ENCODE measurements around the gene IER2. TPM values are rescaled to one million over a fixed set of nuclear protein-coding genes. Genes with fewer than 3 reads are reported as not detected.
"Not testable (repeated sequence)": the region's sequence is repeated elsewhere in the genome, so short reads cannot be mapped to it uniquely, and the experiment has no call there.

The IER2 gene
- total and polyA plus RNA-seq, 2 of the 8 experiments (the other 6 are each of a cell fraction or from before 2014, with no cell fraction given), result 84.5 to 138 TPM

- TF ChIP-seq ASH2L (IDR thresholded peaks at IDR 0.05; ENCODE audit: low read length) (no peak), SAP30 (IDR thresholded peaks at IDR 0.05; ENCODE audit: insufficient read depth, insufficient replicate concordance, low read length) (no peak), TAF1 (IDR thresholded peaks at IDR 0.05; ENCODE audit: low read depth, low read length) (no peak)
Measured at GRCh38 chr19:13181747-13182388, 31.7 kb downstream of the IER2 start (continued).

GRCh38 chr19:13184926-13185325, 34.7 kb downstream of the IER2 start:
- WGBS, 2 experiments (ENCODE audit: extremely low coverage in 1 of 2, insufficient coverage in 1 of 2, insufficient read length in 1 of 2, insufficient replicate concordance in 2 of 2, low coverage in 1 of 2, low lambda C conversion rate in 2 of 2, missing lambda C conversion rate in 1 of 2), result 82% methylated on average over 23 of the region's 23 CpGs; no CpG with 5 or more reads in 1 of the 2 experiments

More at GRCh38 chr19:13184926-13185325, 34.7 kb downstream of the IER2 start:
- H3K18ac ChIP-seq (ENCODE audit: extremely low read depth, low read length); H4K20me1 ChIP-seq (replicated peaks in 1 of 2; ENCODE audit: control insufficient read depth in 1 of 2, insufficient read depth in 2 of 2, low read length in 2 of 2); H3K4me1 ChIP-seq (replicated peaks in 1 of 4; ENCODE audit: control insufficient read depth in 3 of 4, insufficient read depth in 4 of 4, low read length in 3 of 4); DNase-seq (ENCODE audit: low read depth in 1 of 2, low spot score in 2 of 2); H3K4me3 ChIP-seq (ENCODE audit: extremely low read depth in 1 of 4, insufficient read depth in 2 of 4, low read depth in 3 of 4, low read length in 4 of 4); H3K9ac ChIP-seq (replicated peaks in 1 of 4; ENCODE audit: extremely low read depth in 1 of 4, low read depth in 3 of 4, low read length in 3 of 4); H3K27me3 ChIP-seq (replicated peaks in 1 of 4; ENCODE audit: control insufficient read depth in 3 of 4, extremely low read depth in 1 of 4, insufficient read depth in 3 of 4, low read length in 3 of 4); H3K14ac ChIP-seq (ENCODE audit: insufficient read length); H2BK15ac ChIP-seq (ENCODE audit: low read length); H3K23ac ChIP-seq (ENCODE audit: insufficient read length); H2BK20ac ChIP-seq (ENCODE audit: low read length); H2AFZ ChIP-seq (ENCODE audit: low read length); H3K27ac ChIP-seq (ENCODE audit: low read depth, low read length); H3K4me2 ChIP-seq (ENCODE audit: insufficient read depth in 1 of 2, low read depth in 2 of 2, low read length in 2 of 2); H3K56ac ChIP-seq (replicated peaks; ENCODE audit: insufficient read length, low read depth, low read length); H4K5ac ChIP-seq (ENCODE audit: insufficient read length, low read depth, low read length); H3K4ac ChIP-seq (replicated peaks; ENCODE audit: insufficient read length, low read depth, low read length); H2AK5ac ChIP-seq (ENCODE audit: low read depth, low read length); H3K36me3 ChIP-seq (ENCODE audit: control insufficient read depth in 2 of 4, insufficient read depth in 4 of 4, low read length in 3 of 4); H3K79me1 ChIP-seq (ENCODE audit: low read depth, low read length); H2BK120ac ChIP-seq (replicated peaks; ENCODE audit: low read depth, low read length); H3K79me2 ChIP-seq (ENCODE audit: control insufficient read depth in 1 of 2, insufficient read depth in 2 of 2, low read length in 2 of 2); H2BK5ac ChIP-seq (ENCODE audit: low read depth, low read length); H3K9me3 ChIP-seq (ENCODE audit: insufficient read depth in 2 of 2, low read depth in 1 of 2, low read length in 1 of 2); H4K8ac ChIP-seq (ENCODE audit: extremely low read depth, insufficient read depth, low read length); FAIRE-seq; H3K23me2 ChIP-seq (ENCODE audit: low read depth, low read length); H4K91ac ChIP-seq (replicated peaks; ENCODE audit: insufficient read length, low read length); H2BK12ac ChIP-seq (ENCODE audit: low read depth, low read length): not testable (repeated sequence)
- ChIA-PET CTCF (ENCODE audit: partially characterized antibody) (interaction anchor here (1.0 kb wide), 1 partner anchor 13 kb away, joined by 3 read pairs; no protein-coding TSS in a partner anchor), POLR2A (ENCODE audit: partially characterized antibody) (interaction anchor here (2.4 to 9.8 kb wide), 3 partner anchors 16 to 31 kb away, joined by 12 to 67 read pairs (median 39); no protein-coding TSS in a partner anchor)

Measured in H1 (cell line).